Tibial nerve (tissue), 4 donors: ENCODE results near the gene ZNF530. TPM values are rescaled to one million over a fixed set of nuclear protein-coding genes. Genes with fewer than 3 reads are reported as not detected.

Source experiments
- DNase-seq, 2 donors: peaks; one replicate each; pipeline ENCODE4 v3.0.0-alpha.2; 2019; ENCODE audit warnings: low spot score in 2 of 2
- H3K27ac ChIP-seq, 4 donors: fragments of 200-600 bp; sonication (generic) in 3 of 4; one replicate each; pipeline ENCODE4 v1.5.1; 2017 to 2019; ENCODE audit warnings: mild to moderate bottlenecking in 1 of 4
- H3K27me3 ChIP-seq, 2 donors: fragments of 200-600 bp; sonication (generic) in 1 of 2; one replicate each; pipeline versions ENCODE4 v1.5.1 to v1.6.0; 2017 to 2019
- H3K36me3 ChIP-seq, 3 donors: fragments of 200-600 bp; sonication (generic); one replicate each; pipeline ENCODE4 v1.5.1; 2018 to 2019
- H3K4me1 ChIP-seq, 4 donors: fragments of 200-600 bp; sonication (generic) in 3 of 4; one replicate each; pipeline ENCODE4 v1.5.1; 2017 to 2019
- H3K4me3 ChIP-seq, 4 donors: fragments of 200-600 bp; sonication (generic) in 3 of 4; one replicate each; pipeline ENCODE4 v1.5.1; 2017 to 2019; ENCODE audit warnings: mild to moderate bottlenecking in 1 of 4, moderate library complexity in 1 of 4
- H3K9me3 ChIP-seq, 4 donors: fragments of 200-600 bp; sonication (generic) in 3 of 4; one replicate each; pipeline ENCODE4 v1.5.1; 2017 to 2019
- EP300 ChIP-seq, 2 donors: sonication (generic); formaldehyde crosslinking; IDR thresholded peaks; one replicate each; pipeline ENCODE4 v1.6.1; 2017; ENCODE audit warnings: antibody characterized with exemption in 2 of 2, mild to moderate bottlenecking in 1 of 2
- POLR2A ChIP-seq, 2 donors: fragments of 450-650 bp; IDR thresholded peaks; one replicate each; pipeline ENCODE4 v1.6.1; 2017; ENCODE audit warnings: antibody characterized with exemption in 2 of 2, mild to moderate bottlenecking in 2 of 2, moderate library complexity in 2 of 2
- WGBS, 2 donors: methylation state at CpG; one replicate each; pipeline ENCODE4 v1.1.5; 2018; 5-methylcytosine and 5-hydroxymethylcytosine counted together
- total RNA-seq, 4 donors: library from RNA; depleted of rRNA; stranded (reverse); fragments of >200 nt; gene quantifications; one replicate each; pipeline ENCODE4 v1.1.0, GENCODE V29; 2016
- TF ChIP-seq, protein P1 (sequence below), 5 experiments: fragments of 200-600 bp in 3 of 5; fragments of 450-650 bp in 2 of 5; sonication (generic) in 3 of 5; IDR thresholded peaks; one replicate each; pipeline ENCODE4 v1.5.1; 2016 to 2019; ENCODE audit warnings: antibody characterized with exemption in 5 of 5, mild to moderate bottlenecking in 3 of 5, moderate library complexity in 2 of 5

ZNF530 gene
- total RNA-seq, 4 donors from 2014 or later = 1.3 to 9.6 (median 3.0) TPM

DNA sequence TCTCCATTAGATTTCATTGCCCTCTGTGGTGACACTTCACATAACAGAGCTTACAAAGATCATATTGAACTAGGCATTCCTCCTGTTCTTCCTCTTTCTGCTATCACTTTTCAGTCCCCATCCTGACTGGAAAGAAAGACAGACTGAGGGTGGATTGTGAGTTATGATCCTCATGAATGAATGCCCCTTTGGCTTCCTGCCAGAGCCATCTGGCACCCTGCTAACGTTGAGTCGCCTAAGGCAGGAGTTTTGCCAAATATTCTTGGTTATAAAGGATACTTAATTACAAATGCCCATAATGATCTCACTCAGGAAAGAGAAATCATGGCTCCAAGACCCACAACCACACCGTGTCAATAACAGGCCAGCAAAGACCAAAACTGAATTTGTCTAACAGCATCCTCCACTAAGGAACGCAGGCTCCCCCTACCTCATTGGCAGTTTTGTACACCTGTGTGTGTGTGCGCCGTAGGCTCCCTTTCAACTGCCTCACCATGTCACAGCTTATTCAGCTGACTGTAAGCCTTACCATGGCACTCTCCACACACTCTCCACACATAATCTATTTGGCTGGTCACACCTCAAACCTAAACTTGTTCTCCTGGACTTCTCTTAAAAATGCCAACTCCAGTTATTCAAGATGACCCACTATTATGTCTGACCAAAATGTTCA is 48.8 kb downstream of the ZNF530 start:
- no peaks in the 10 kb centered on the region for H3K27me3 ChIP-seq
- H3K9me3 ChIP-seq = peaks cover 0 to 94% (median 11%) of the 10 kb centered on the region in 4 donors

DNA sequence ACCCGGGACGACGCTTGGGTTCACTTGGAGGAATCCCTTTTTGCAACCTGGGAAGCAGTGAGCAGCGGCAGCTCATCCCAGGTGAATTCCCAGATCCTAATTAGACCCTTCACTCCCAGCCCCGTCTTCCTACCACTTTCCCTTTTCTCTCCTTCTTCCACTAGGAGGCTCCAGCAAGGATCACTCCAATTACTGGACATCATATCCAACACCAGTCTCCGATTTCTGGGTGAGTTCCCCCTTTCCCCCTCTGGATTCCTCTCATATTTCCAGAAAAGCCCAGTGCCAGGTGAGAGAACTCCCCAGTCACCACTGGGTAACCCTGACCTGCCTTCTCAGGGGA is 51.9 kb downstream of the ZNF530 start:
- H3K27ac ChIP-seq = no peak overlapping the region
- no peak overlapping the region for H3K4me3 ChIP-seq
- peaks cover 0 to 88% (median 0%) of the 10 kb centered on the region in 4 donors for H3K9me3 ChIP-seq
- 29 to 31% methylated on average over 6 of the region's 6 CpGs for WGBS, 2 donors
- no peaks in the 10 kb centered on the region for H3K36me3 ChIP-seq
- no peak for DNase-seq
- TF ChIP-seq, protein P1, sequence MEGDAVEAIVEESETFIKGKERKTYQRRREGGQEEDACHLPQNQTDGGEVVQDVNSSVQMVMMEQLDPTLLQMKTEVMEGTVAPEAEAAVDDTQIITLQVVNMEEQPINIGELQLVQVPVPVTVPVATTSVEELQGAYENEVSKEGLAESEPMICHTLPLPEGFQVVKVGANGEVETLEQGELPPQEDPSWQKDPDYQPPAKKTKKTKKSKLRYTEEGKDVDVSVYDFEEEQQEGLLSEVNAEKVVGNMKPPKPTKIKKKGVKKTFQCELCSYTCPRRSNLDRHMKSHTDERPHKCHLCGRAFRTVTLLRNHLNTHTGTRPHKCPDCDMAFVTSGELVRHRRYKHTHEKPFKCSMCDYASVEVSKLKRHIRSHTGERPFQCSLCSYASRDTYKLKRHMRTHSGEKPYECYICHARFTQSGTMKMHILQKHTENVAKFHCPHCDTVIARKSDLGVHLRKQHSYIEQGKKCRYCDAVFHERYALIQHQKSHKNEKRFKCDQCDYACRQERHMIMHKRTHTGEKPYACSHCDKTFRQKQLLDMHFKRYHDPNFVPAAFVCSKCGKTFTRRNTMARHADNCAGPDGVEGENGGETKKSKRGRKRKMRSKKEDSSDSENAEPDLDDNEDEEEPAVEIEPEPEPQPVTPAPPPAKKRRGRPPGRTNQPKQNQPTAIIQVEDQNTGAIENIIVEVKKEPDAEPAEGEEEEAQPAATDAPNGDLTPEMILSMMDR (IDR thresholded peaks at IDR 0.05) = no peak
- no peak for TF ChIP-seq POLR2A (IDR thresholded peaks at IDR 0.05)
- TF ChIP-seq EP300 (IDR thresholded peaks at IDR 0.05) = no peak
- H3K27me3 ChIP-seq = no peaks in the 10 kb centered on the region
- H3K4me1 ChIP-seq = no peaks in the 10 kb centered on the region

More for the DNA sequence above, 48.8 kb downstream of the ZNF530 start:
- TF ChIP-seq, protein P1 (IDR thresholded peaks at IDR 0.05) = no peak
- TF ChIP-seq EP300 (IDR thresholded peaks at IDR 0.05) (no peak), POLR2A (IDR thresholded peaks at IDR 0.05) (no peak)
- H3K27ac ChIP-seq = no peak overlapping the region
- H3K4me1 ChIP-seq = no peaks in the 10 kb centered on the region
- no peak overlapping the region for H3K4me3 ChIP-seq
- DNase-seq = no peak
- H3K36me3 ChIP-seq = peaks cover 0 to 15% (median 0%) of the 10 kb centered on the region in 3 donors
- WGBS, 2 donors = 51 to 52% methylated on average over 6 of the region's 6 CpGs

DNA sequence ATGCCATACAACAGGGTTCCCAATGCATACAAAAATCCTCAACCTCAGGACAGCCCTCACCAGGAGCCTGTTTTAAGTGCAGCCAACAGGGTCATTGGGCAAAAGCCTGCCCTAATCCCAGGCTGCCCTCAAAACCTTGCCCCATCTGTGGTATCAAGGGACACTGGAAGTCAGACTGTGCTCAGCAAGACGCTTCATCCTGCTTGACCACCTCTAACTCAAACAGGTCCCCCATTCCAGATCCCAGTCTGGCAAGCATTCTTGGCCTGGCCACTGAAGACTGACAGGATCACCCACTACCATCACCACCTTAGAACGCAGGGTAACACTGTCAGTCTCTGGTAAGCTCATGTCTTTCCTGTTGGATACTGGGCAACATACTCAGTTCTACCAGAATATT is 54.0 kb downstream of the ZNF530 start:
- H3K36me3 ChIP-seq = no peaks in the 10 kb centered on the region
- H3K27me3 ChIP-seq = no peaks in the 10 kb centered on the region
- no peak overlapping the region for H3K27ac ChIP-seq
- DNase-seq = no peak
- peaks cover 0 to 73% (median 0%) of the 10 kb centered on the region in 4 donors for H3K9me3 ChIP-seq
- no peak overlapping the region for H3K4me3 ChIP-seq
- TF ChIP-seq POLR2A (IDR thresholded peaks at IDR 0.05) (no peak), EP300 (IDR thresholded peaks at IDR 0.05) (no peak)
- TF ChIP-seq, protein P1 (IDR thresholded peaks at IDR 0.05) = no peak
- no peaks in the 10 kb centered on the region for H3K4me1 ChIP-seq
- WGBS, 2 donors = 75 to 87% methylated on average over 2 of the region's 2 CpGs

DNA sequence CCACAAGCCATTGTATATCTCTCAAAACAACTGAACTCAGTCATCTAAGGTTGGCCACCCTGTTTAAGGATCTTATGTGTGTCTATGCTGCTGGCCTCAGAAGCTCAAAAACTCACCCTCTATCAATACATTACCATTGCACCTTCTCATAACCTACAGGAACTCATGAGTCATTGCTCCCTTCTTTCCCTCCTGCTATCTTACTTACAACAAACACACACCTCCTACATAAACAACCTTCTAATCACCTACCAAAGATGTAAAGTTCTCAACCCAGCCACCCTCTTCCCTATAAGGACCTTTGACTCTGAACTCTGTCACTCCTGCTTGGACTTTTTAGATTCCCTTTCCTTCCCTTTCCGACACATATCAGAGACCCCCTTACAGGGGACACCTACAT is 55.8 kb downstream of the ZNF530 start:
- DNase-seq = no peak
- H3K9me3 ChIP-seq = peaks cover 0 to 58% (median 0%) of the 10 kb centered on the region in 4 donors
- H3K4me3 ChIP-seq = no peak overlapping the region
- H3K36me3 ChIP-seq = no peaks in the 10 kb centered on the region
- H3K4me1 ChIP-seq = no peaks in the 10 kb centered on the region
- no peak overlapping the region for H3K27ac ChIP-seq
- H3K27me3 ChIP-seq = no peaks in the 10 kb centered on the region
- 95 to 100% methylated on average over 1 of the region's 1 CpG for WGBS, 2 donors
- TF ChIP-seq EP300 (IDR thresholded peaks at IDR 0.05) (no peak), POLR2A (IDR thresholded peaks at IDR 0.05) (no peak)
- TF ChIP-seq, protein P1 (IDR thresholded peaks at IDR 0.05) = no peak

DNA sequence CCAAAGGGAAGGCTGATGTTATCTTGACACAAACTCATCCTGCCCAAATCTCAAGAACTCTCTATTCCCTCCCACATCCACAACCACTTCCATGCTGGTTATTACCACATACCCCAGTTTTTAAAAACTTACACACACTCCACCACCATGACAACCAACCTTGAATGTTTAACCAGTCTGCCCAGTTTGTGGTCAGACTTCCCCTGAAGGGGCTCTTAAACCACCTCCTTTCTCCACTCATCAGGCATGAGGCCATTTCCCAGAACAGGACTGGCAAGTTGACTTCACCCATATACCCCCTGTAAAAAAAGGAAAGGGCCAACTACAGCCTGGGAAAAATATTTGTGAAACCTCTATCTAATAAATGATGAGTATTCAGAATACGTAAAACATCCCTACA is 56.7 kb downstream of the ZNF530 start:
- Histone ChIP-seq H3K27ac (no peak overlapping the region), H3K4me1 (no peaks in the 10 kb centered on the region), H3K27me3 (no peaks in the 10 kb centered on the region), H3K36me3 (no peaks in the 10 kb centered on the region), H3K4me3 (no peak overlapping the region), H3K9me3 (peaks cover 0 to 50% (median 0%) of the 10 kb centered on the region in 4 donors)
- TF ChIP-seq EP300 (IDR thresholded peaks at IDR 0.05) = no peak
- TF ChIP-seq, protein P1 (IDR thresholded peaks at IDR 0.05) = no peak
- TF ChIP-seq POLR2A (IDR thresholded peaks at IDR 0.05) = no peak
- DNase-seq = no peak
- WGBS, 2 donors = 82 to 85% methylated on average over 1 of the region's 1 CpG

Other genes starting within 250 kb of the ZNF530 start
- gene ZNF304, start 248.6 kb upstream of the ZNF530 start, total RNA-seq = 1 to 10 TPM; 5.1 to 7.6 (median 6.0) TPM
- gene TRAPPC2B, start 236.3 kb upstream of the ZNF530 start, total RNA-seq = 10 to 100 TPM in 3 of 4 donors, 1 to 10 TPM in 1; 4.8 to 20.6 (median 18.8) TPM
- 1 to 10 TPM in 2 of 4 donors, under 1 TPM in 2; 0.78 to 1.8 (median 1.1) TPM for gene ZNF547, start 236.3 kb upstream of the ZNF530 start, total RNA-seq
- 10 to 100 TPM; 19.8 to 40.0 (median 31.2) TPM for gene ZNF548, start 210.0 kb upstream of the ZNF530 start, total RNA-seq
- gene ZNF17, start 188.7 kb upstream of the ZNF530 start, total RNA-seq = 10 to 100 TPM in 3 of 4 donors, 1 to 10 TPM in 1; 9.4 to 27.3 (median 14.9) TPM
- 1 to 10 TPM; 3.1 to 7.8 (median 4.5) TPM for gene ZNF749, start 164.6 kb upstream of the ZNF530 start, total RNA-seq
- gene VN1R1, start 142.7 kb upstream of the ZNF530 start, total RNA-seq = 1 to 10 TPM in 3 of 4 donors, under 1 TPM in 1; 0.60 to 2.6 (median 1.2) TPM
- gene ZNF772, start 122.3 kb upstream of the ZNF530 start, total RNA-seq = 10 to 100 TPM in 3 of 4 donors, 1 to 10 TPM in 1; 9.3 to 19.2 (median 13.6) TPM
- 10 to 100 TPM; 10.5 to 42.6 (median 16.2) TPM for gene ZNF419, start 112.1 kb upstream of the ZNF530 start, total RNA-seq
- gene ZNF773, start 99.9 kb upstream of the ZNF530 start, total RNA-seq = 10 to 100 TPM in 3 of 4 donors, 1 to 10 TPM in 1; 2.6 to 31.8 (median 16.0) TPM
- 1 to 10 TPM; 4.9 to 5.7 (median 5.0) TPM for gene ZNF549, start 72.5 kb upstream of the ZNF530 start, total RNA-seq
- gene ZNF550, start 40.0 kb upstream of the ZNF530 start, total RNA-seq = 10 to 100 TPM in 1 of 4 donors, 1 to 10 TPM in 3; 6.6 to 11.0 (median 8.0) TPM
- 1 to 10 TPM; 2.4 to 6.0 (median 2.6) TPM for gene ZNF416, start 21.0 kb upstream of the ZNF530 start, total RNA-seq
- 1 to 10 TPM; 3.0 to 7.6 (median 5.0) TPM for gene ZIK1, start 15.7 kb upstream of the ZNF530 start, total RNA-seq
- gene ZNF134, start 14.4 kb downstream of the ZNF530 start, total RNA-seq = 10 to 100 TPM; 15.0 to 43.7 (median 25.4) TPM
- gene ZNF211, start 33.3 kb downstream of the ZNF530 start, total RNA-seq = 10 to 100 TPM in 3 of 4 donors, 1 to 10 TPM in 1; 5.9 to 18.6 (median 14.0) TPM
- not detected for gene ZSCAN4, start 69.0 kb downstream of the ZNF530 start, total RNA-seq
- gene ZNF551, start 82.1 kb downstream of the ZNF530 start, total RNA-seq = 10 to 100 TPM in 1 of 4 donors, 1 to 10 TPM in 3; 3.6 to 12.9 (median 7.2) TPM
- 1 to 10 TPM in 2 of 4 donors, under 1 TPM in 2; 0.21 to 2.0 (median 0.71) TPM for gene ZNF154, start 109.3 kb downstream of the ZNF530 start, total RNA-seq
- gene ZNF671, start 127.7 kb downstream of the ZNF530 start, total RNA-seq = 1 to 10 TPM; 1.5 to 3.1 (median 2.5) TPM
- gene ZNF776, start 146.9 kb downstream of the ZNF530 start, total RNA-seq = 10 to 100 TPM; 10.8 to 18.4 (median 12.6) TPM
- gene ZNF586, start 169.8 kb downstream of the ZNF530 start, total RNA-seq = 10 to 100 TPM in 3 of 4 donors, 1 to 10 TPM in 1; 7.9 to 18.8 (median 13.4) TPM
- 10 to 100 TPM in 2 of 4 donors, 1 to 10 TPM in 2; 4.2 to 19.5 (median 10.5) TPM for gene ZNF552, start 215.0 kb downstream of the ZNF530 start, total RNA-seq
- gene ZNF587B, start 230.4 kb downstream of the ZNF530 start, total RNA-seq = 10 to 100 TPM in 2 of 4 donors, 1 to 10 TPM in 2; 8.5 to 14.9 (median 10.1) TPM
- 10 to 100 TPM; 21.0 to 34.8 (median 28.3) TPM for gene ZNF587, start 250.0 kb downstream of the ZNF530 start, total RNA-seq